GM19238 (cell line): ENCODE measurements around the gene CYB5R2.

Experiments used
- DNase-seq: peaks from one replicate; pipeline ENCODE4 v3.0.0; 2011; ENCODE audit warnings: low spot score; ENCODE audit not compliant: insufficient read length

CYB5R2 gene

DNA sequence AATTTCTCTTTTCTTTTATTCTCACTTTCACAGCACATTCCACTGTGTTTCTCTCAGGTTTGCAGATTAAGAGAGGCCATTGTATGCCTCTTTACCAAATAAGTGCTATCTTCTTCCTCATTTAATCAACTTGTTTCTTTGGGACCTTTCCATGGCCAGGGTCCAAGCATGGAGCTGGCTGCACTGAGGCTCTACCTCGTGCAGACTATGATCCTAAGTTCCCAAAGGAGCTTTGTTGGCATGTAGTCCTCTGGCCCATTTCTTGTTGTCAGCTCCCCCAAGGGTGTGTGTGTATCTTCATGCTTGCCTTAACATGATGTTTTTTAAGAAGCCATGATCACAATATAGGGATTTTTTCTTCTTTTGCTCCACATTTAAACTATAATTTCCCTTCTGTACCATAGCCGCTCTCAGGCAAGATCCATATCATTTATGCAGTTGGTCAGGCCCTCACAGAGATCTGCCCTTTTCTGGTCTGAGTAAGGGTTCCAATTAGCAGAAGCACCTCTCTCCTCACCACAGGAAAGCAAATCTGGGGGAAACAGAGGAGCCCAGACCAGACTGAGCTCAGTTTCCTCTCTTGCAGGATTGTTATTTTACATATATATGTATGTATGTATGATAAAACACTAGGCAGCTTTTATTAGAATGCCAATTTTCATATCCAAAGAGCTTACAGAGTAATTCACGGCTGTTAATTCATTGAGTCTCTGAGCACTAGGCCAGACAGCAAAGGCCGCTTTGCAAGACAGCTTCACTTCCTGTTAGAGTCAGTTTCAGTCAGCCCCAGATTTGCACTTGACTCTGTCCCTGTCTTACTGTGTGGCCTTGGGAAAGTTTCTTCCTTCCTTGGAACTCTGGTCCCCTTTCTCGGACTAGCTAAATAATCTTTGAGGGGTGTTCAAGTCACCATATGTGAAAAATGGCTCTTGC is 34.3 kb downstream of the CYB5R2 start:
- DNase-seq = peak; percentile 13

- no peak for DNase-seq
Observed at GRCh38 chr11:7637447-7638157, 35.7 kb downstream of the CYB5R2 start.

DNA sequence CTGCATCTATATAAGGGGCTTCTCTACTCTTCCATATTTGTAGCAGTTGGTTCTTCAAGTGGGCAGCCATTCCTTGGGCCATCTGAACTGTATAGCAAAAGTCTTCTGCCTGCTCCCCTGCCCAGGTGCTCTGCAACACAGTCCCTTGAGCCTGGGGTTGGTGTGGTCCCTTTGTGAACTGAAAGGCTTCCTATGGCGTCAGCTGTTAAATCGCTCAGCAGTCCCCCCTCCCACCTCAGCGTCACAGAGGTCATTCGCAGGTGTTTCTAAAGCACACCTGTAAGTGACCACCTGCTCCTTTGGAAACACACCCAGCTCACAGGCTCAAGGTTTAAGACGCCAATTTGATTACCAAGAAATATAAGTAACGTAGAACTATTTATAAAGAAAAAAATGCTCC is 37.0 kb downstream of the CYB5R2 start:
- DNase-seq = no peak

- DNase-seq = no peak
Observed at GRCh38 chr11:7635708-7636107, 37.6 kb downstream of the CYB5R2 start.

GRCh38 chr11:7635137-7635536 is 38.2 kb downstream of the CYB5R2 start:
- no peak for DNase-seq

DNA sequence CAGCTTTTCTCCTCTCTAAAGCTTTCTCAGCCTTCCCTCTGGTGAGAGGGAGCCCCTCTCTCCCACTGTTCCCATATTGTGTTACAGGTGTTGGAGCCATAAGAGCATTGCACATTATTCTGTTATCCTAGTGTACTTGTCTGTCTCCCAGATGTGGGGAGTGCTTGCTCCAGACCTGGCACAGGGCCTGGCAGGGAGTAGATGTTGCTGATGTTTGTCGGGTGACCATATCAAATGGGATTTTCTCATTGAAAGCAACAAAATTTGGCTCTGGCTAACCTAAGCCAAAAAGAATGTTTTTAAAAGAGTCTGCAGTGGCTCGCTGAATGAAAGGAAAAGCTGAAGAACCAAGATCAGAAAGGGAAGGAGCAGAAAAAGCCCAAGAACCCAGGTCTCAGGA is 41.1 kb downstream of the CYB5R2 start:
- no peak for DNase-seq

DNA sequence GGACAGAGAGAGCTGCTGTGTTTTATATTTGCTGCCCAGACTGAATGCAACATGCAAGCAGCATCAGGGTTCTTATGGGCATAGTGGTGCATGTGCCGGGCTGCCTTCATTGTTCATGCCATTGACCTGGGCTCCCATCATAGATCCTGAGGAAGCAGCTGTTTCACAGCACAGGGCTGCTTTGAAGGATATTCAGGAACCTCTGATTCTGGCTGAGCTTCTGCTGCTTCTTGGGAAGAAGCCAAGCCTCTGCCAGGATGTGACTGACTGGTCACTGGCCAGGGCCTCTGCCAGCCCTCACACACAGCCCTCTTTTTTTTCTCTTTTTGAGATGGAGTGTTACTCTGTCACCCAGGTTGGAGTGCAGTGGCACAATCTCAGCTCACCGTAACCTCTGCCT is 43.3 kb downstream of the CYB5R2 start:
- DNase-seq = no peak

- DNase-seq = no peak
Observed at GRCh38 chr11:7628660-7629059, 44.6 kb downstream of the CYB5R2 start.

GRCh38 chr11:7622721-7623120 is 50.6 kb downstream of the CYB5R2 start:
- no peak for DNase-seq

GRCh38 chr11:7621554-7621953 is 51.7 kb downstream of the CYB5R2 start:
- no peak for DNase-seq

GRCh38 chr11:7621090-7621489 is 52.2 kb downstream of the CYB5R2 start:
- no peak for DNase-seq

- no peak for DNase-seq
Observed at GRCh38 chr11:7619322-7619721, 54.0 kb downstream of the CYB5R2 start.

- no peak for DNase-seq
Observed at GRCh38 chr11:7617032-7617431, 56.3 kb downstream of the CYB5R2 start.
